Measurements from ENCODE around the gene FOXI1.

FOXI1 gene

GRCh38 chr5:170151097-170151831 is 45.6 kb downstream of the FOXI1 start:
- TF ChIP-seq TARDBP (IDR thresholded peaks at IDR 0.05) (no peak), FOXA1 (IDR thresholded peaks at IDR 0.05) (no peak), ZNF384 (IDR thresholded peaks at IDR 0.05) (no peak), NFRKB (IDR thresholded peaks at IDR 0.05) (no peak), FOXK2 (IDR thresholded peaks at IDR 0.05) (no peak), BHLHE40 (IDR thresholded peaks at IDR 0.05; ENCODE audit: borderline replicate concordance) (no peak), FOXM1 (IDR thresholded peaks at IDR 0.05; ENCODE audit: borderline replicate concordance) (no peak), PKNOX1 (IDR thresholded peaks at IDR 0.05) (no peak), CTBP1 (IDR thresholded peaks at IDR 0.05; ENCODE audit: borderline replicate concordance) (no peak), SP1 (IDR thresholded peaks at IDR 0.05) (no peak), LEF1 (IDR thresholded peaks at IDR 0.05; ENCODE audit: borderline replicate concordance) (no peak), HDGF (IDR thresholded peaks at IDR 0.05; ENCODE audit: borderline replicate concordance) (no peak), ELF4 (IDR thresholded peaks at IDR 0.05) (no peak), SUZ12 (IDR thresholded peaks at IDR 0.05) (no peak), ARNT (IDR thresholded peaks at IDR 0.05) (no peak), L3MBTL2 (conservative IDR thresholded peaks at IDR 0.05) (no peak)
- DNase-seq (ENCODE audit: extremely low spot score), result no peak
- ChIA-PET POLR2A (no interaction called here), CTCF (no interaction called here)

- DNase-seq (ENCODE audit: extremely low spot score), result no peak
- POLR2A ChIA-PET, result no interaction called here
- TF ChIP-seq L3MBTL2 (conservative IDR thresholded peaks at IDR 0.05), result no peak
- TF ChIP-seq ARNT (IDR thresholded peaks at IDR 0.05), result no peak
- CTCF ChIA-PET, result interaction anchor here (0.6 kb wide), 1 partner anchor 30 kb away, joined by 3 read pairs; no protein-coding TSS in a partner anchor
Observed at GRCh38 chr5:170152767-170153166, 47.1 kb downstream of the FOXI1 start.

- no peak for TF ChIP-seq L3MBTL2 (conservative IDR thresholded peaks at IDR 0.05)
- no peak for TF ChIP-seq ZNF384 (IDR thresholded peaks at IDR 0.05)
- no peak for TF ChIP-seq CTBP1 (IDR thresholded peaks at IDR 0.05; ENCODE audit: borderline replicate concordance)
- TF ChIP-seq PKNOX1 (IDR thresholded peaks at IDR 0.05), result no peak
- TF ChIP-seq ARNT (IDR thresholded peaks at IDR 0.05), result no peak
- TF ChIP-seq FOXA1 (IDR thresholded peaks at IDR 0.05), result no peak
- no peak for TF ChIP-seq HDGF (IDR thresholded peaks at IDR 0.05; ENCODE audit: borderline replicate concordance)
- TF ChIP-seq NFRKB (IDR thresholded peaks at IDR 0.05), result no peak
- TF ChIP-seq FOXM1 (IDR thresholded peaks at IDR 0.05; ENCODE audit: borderline replicate concordance), result no peak
- TF ChIP-seq LEF1 (IDR thresholded peaks at IDR 0.05; ENCODE audit: borderline replicate concordance), result no peak
- TF ChIP-seq SP1 (IDR thresholded peaks at IDR 0.05), result no peak
- no peak for TF ChIP-seq TARDBP (IDR thresholded peaks at IDR 0.05)
- no peak for TF ChIP-seq SUZ12 (IDR thresholded peaks at IDR 0.05)
- no peak for TF ChIP-seq ELF4 (IDR thresholded peaks at IDR 0.05)
- no peak for TF ChIP-seq BHLHE40 (IDR thresholded peaks at IDR 0.05; ENCODE audit: borderline replicate concordance)
- TF ChIP-seq FOXK2 (IDR thresholded peaks at IDR 0.05), result no peak
- DNase-seq (ENCODE audit: extremely low spot score), result no peak
- ChIA-PET CTCF (interaction anchor here (0.9 kb wide), 1 partner anchor 83 kb away, joined by 3 read pairs; no protein-coding TSS in a partner anchor), POLR2A (no interaction called here)
Observed at GRCh38 chr5:170154297-170154696, 48.6 kb downstream of the FOXI1 start.

- DNase-seq (ENCODE audit: extremely low spot score), result no peak
- ChIA-PET POLR2A (no interaction called here), CTCF (no interaction called here)
- TF ChIP-seq L3MBTL2 (conservative IDR thresholded peaks at IDR 0.05) (no peak), SP1 (IDR thresholded peaks at IDR 0.05) (no peak), TARDBP (IDR thresholded peaks at IDR 0.05) (no peak), SUZ12 (IDR thresholded peaks at IDR 0.05) (no peak), BHLHE40 (IDR thresholded peaks at IDR 0.05; ENCODE audit: borderline replicate concordance) (no peak), NFRKB (IDR thresholded peaks at IDR 0.05) (no peak), LEF1 (IDR thresholded peaks at IDR 0.05; ENCODE audit: borderline replicate concordance) (no peak), PKNOX1 (IDR thresholded peaks at IDR 0.05) (no peak), FOXM1 (IDR thresholded peaks at IDR 0.05; ENCODE audit: borderline replicate concordance) (no peak), ARNT (IDR thresholded peaks at IDR 0.05) (no peak), FOXA1 (IDR thresholded peaks at IDR 0.05) (no peak), ZNF384 (IDR thresholded peaks at IDR 0.05) (no peak)
Observed at GRCh38 chr5:170154744-170155143, 49.0 kb downstream of the FOXI1 start.

- ChIA-PET POLR2A (no interaction called here), CTCF (no interaction called here)
- no peak for TF ChIP-seq FOXA1 (IDR thresholded peaks at IDR 0.05)
- TF ChIP-seq BHLHE40 (IDR thresholded peaks at IDR 0.05; ENCODE audit: borderline replicate concordance), result no peak
- TF ChIP-seq CTBP1 (IDR thresholded peaks at IDR 0.05; ENCODE audit: borderline replicate concordance), result no peak
- no peak for TF ChIP-seq ELF4 (IDR thresholded peaks at IDR 0.05)
- DNase-seq (ENCODE audit: extremely low spot score), result no peak
Observed at GRCh38 chr5:170155771-170156170, 50.1 kb downstream of the FOXI1 start.

- CTCF ChIA-PET, result interaction anchor here (0.7 kb wide), 1 partner anchor 1058 kb away, joined by 4 read pairs; no protein-coding TSS in a partner anchor
- TF ChIP-seq SUZ12 (IDR thresholded peaks at IDR 0.05) (no peak), TARDBP (IDR thresholded peaks at IDR 0.05) (no peak), ZNF384 (IDR thresholded peaks at IDR 0.05) (no peak), CTBP1 (IDR thresholded peaks at IDR 0.05; ENCODE audit: borderline replicate concordance) (no peak), BHLHE40 (IDR thresholded peaks at IDR 0.05; ENCODE audit: borderline replicate concordance) (no peak), PKNOX1 (IDR thresholded peaks at IDR 0.05) (no peak), ELF4 (IDR thresholded peaks at IDR 0.05) (no peak), NFRKB (IDR thresholded peaks at IDR 0.05) (no peak), ARNT (IDR thresholded peaks at IDR 0.05) (no peak), FOXK2 (IDR thresholded peaks at IDR 0.05) (no peak), SP1 (IDR thresholded peaks at IDR 0.05) (no peak), LEF1 (IDR thresholded peaks at IDR 0.05; ENCODE audit: borderline replicate concordance) (no peak), FOXM1 (IDR thresholded peaks at IDR 0.05; ENCODE audit: borderline replicate concordance) (no peak), L3MBTL2 (conservative IDR thresholded peaks at IDR 0.05) (no peak), HDGF (IDR thresholded peaks at IDR 0.05; ENCODE audit: borderline replicate concordance) (no peak), FOXA1 (IDR thresholded peaks at IDR 0.05) (no peak)
Observed at GRCh38 chr5:170159101-170159698, 53.5 kb downstream of the FOXI1 start.

More at GRCh38 chr5:170159101-170159698, 53.5 kb downstream of the FOXI1 start:
- POLR2A ChIA-PET, result no interaction called here
- no peak for DNase-seq (ENCODE audit: extremely low spot score)
